ENCODE measurements around the gene KCNG2.

The KCNG2 gene

GRCh38 chr18:79823120-79823519 is 25.4 kb downstream of the KCNG2 start:
- DNase-seq (ENCODE audit: low spot score), result no peak

- no peak for DNase-seq (ENCODE audit: low spot score)
Observed at GRCh38 chr18:79825913-79826312, 28.2 kb downstream of the KCNG2 start.

- DNase-seq (ENCODE audit: low spot score), result no peak
Observed at GRCh38 chr18:79826966-79827365, 29.2 kb downstream of the KCNG2 start.

- no peak for DNase-seq (ENCODE audit: low spot score)
Observed at GRCh38 chr18:79828258-79828657, 30.5 kb downstream of the KCNG2 start.

GRCh38 chr18:79829136-79829854 is 31.6 kb downstream of the KCNG2 start:
- no peak for DNase-seq (ENCODE audit: low spot score)

GRCh38 chr18:79832169-79832568 is 34.4 kb downstream of the KCNG2 start:
- no peak for DNase-seq (ENCODE audit: low spot score)

- DNase-seq (ENCODE audit: low spot score), result no peak
Observed at GRCh38 chr18:79834834-79835233, 37.1 kb downstream of the KCNG2 start.

GRCh38 chr18:79841936-79842335 is 44.2 kb downstream of the KCNG2 start:
- no peak for DNase-seq (ENCODE audit: low spot score)

- DNase-seq (ENCODE audit: low spot score), result no peak
Observed at GRCh38 chr18:79844999-79845563, 47.3 kb downstream of the KCNG2 start.

GRCh38 chr18:79846936-79847557 is 49.3 kb downstream of the KCNG2 start:
- DNase-seq (ENCODE audit: low spot score), result no peak

GRCh38 chr18:79847606-79848293 is 50.0 kb downstream of the KCNG2 start:
- no peak for DNase-seq (ENCODE audit: low spot score)

GRCh38 chr18:79848294-79848578 is 50.5 kb downstream of the KCNG2 start:
- no peak for DNase-seq (ENCODE audit: low spot score)

GRCh38 chr18:79848579-79849327 is 51.0 kb downstream of the KCNG2 start:
- no peak for DNase-seq (ENCODE audit: low spot score)

GRCh38 chr18:79849328-79850207 is 51.8 kb downstream of the KCNG2 start:
- no peak for DNase-seq (ENCODE audit: low spot score)

- no peak for DNase-seq (ENCODE audit: low spot score)
Observed at GRCh38 chr18:79850731-79851130, 53.0 kb downstream of the KCNG2 start.

GRCh38 chr18:79851489-79851888 is 53.8 kb downstream of the KCNG2 start:
- no peak for DNase-seq (ENCODE audit: low spot score)

GRCh38 chr18:79851950-79852349 is 54.2 kb downstream of the KCNG2 start:
- no peak for DNase-seq (ENCODE audit: low spot score)

GRCh38 chr18:79852561-79853302 is 55.0 kb downstream of the KCNG2 start:
- no peak for DNase-seq (ENCODE audit: low spot score)

GRCh38 chr18:79853303-79853992 is 55.7 kb downstream of the KCNG2 start:
- DNase-seq (ENCODE audit: low spot score), result no peak

GRCh38 chr18:79853993-79854364 is 56.2 kb downstream of the KCNG2 start:
- no peak for DNase-seq (ENCODE audit: low spot score)
